GM06990 (cell line): ENCODE results near the gene TMC1.

Experiments used
- DNase-seq: peaks from one replicate; pipeline ENCODE4 v3.0.0-alpha.2; 2011; ENCODE audit not compliant: insufficient read length; ENCODE audit errors: extremely low read depth
- H3K27me3 ChIP-seq: replicated peaks from 2 replicates; pipeline ENCODE4 v1.6.0; 2011; ENCODE audit warnings: low read length; ENCODE audit not compliant: control insufficient read depth, insufficient read depth
- H3K36me3 ChIP-seq: 2 replicates; pipeline ENCODE4 v1.5.1; 2011; ENCODE audit warnings: low read length; ENCODE audit not compliant: control insufficient read depth, insufficient read depth
- H3K4me3 ChIP-seq: replicated peaks from 2 replicates; pipeline ENCODE4 v1.5.1; 2011; ENCODE audit warnings: low read depth, mild to moderate bottlenecking, control low read depth, low read length
- CTCF ChIP-seq: IDR thresholded peaks from 2 replicates; pipeline ENCODE4 v1.5.1; 2011; ENCODE audit warnings: low read length, control low read depth, mild to moderate bottlenecking, inconsistent platforms; ENCODE audit not compliant: insufficient read depth, poor library complexity, severe bottlenecking

The TMC1 gene

DNA sequence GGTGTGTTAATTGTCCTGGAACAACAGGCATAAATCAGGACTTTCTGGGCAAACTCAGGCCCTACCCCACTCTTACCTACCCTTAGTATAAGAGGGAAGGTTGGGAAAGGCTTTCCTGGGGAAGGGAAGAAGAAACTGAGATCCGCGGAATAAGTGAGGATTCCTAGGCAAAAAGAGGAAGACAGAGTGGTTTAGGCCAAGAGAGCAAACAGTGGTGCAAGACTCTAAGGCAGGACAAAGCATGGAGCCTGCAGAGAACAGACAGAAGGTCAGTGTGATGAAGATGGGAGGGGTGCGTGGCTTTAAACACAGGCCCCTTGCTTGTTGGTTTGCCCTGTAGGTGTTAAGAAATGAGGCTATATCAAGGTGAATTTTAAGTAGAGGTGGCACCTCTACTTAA is 69.4 kb downstream of the TMC1 start:
- no peaks in the 10 kb centered on the region for H3K27me3 ChIP-seq
- H3K36me3 ChIP-seq: no peaks in the 10 kb centered on the region
- no peak for DNase-seq
- no peak for TF ChIP-seq CTCF
- no peak overlapping the region for H3K4me3 ChIP-seq

DNA sequence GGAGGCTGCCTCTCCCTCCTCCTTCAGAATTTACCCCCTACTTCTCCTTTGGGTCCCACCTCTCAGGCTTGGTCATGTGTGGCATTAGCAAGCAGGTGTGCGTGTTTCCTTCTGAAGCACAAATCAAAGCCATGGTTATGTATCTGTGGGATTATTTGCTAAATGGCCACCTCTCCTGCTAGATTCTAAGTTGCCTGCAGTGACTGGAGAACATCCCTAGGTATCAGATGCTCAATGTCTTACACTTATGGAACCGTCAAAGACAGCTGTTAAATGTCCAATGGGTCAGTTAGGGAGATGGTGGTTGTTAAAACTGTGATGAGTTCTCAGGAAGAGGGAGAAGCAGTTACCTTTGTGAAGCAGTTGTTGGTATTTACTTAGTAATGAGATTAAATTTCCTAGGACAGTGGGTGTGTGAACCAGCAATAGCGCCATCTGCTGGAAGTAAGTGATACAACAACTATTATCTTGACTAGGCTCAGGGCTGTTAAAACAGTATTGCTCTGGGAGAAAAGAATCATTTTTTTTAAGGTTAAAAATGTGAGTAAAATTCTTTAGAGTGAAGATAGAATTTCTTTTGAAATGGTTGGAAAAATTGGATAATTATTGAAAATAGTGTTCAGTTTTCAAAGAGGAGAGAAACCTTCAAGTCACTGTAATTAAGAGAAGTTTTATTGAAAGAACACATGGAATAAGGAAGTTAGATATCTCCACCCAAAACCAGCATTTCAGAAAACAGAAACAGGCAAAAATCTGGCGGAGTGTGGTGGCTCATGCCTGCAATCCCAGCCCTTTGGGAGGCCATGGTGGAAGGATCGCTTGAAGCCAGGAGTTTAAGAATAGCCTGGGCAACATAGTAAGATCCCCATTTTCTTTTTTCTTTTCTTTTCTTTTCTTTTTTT is 71.3 kb downstream of the TMC1 start:
- TF ChIP-seq CTCF: peak; percentile 55
- Histone ChIP-seq H3K4me3 (no peak overlapping the region), H3K36me3 (no peaks in the 10 kb centered on the region), H3K27me3 (no peaks in the 10 kb centered on the region)
- peak; percentile 15 for DNase-seq

GRCh38 chr9:72596451-72597180 is 75.2 kb downstream of the TMC1 start:
- TF ChIP-seq CTCF: no peak
- DNase-seq: no peak
- no peaks in the 10 kb centered on the region for H3K36me3 ChIP-seq
- H3K27me3 ChIP-seq: no peaks in the 10 kb centered on the region
- H3K4me3 ChIP-seq: no peak overlapping the region

GRCh38 chr9:72597181-72597517 is 75.7 kb downstream of the TMC1 start:
- DNase-seq: no peak
- no peak for TF ChIP-seq CTCF
- H3K36me3 ChIP-seq: no peaks in the 10 kb centered on the region
- no peak overlapping the region for H3K4me3 ChIP-seq
- H3K27me3 ChIP-seq: no peaks in the 10 kb centered on the region

DNA sequence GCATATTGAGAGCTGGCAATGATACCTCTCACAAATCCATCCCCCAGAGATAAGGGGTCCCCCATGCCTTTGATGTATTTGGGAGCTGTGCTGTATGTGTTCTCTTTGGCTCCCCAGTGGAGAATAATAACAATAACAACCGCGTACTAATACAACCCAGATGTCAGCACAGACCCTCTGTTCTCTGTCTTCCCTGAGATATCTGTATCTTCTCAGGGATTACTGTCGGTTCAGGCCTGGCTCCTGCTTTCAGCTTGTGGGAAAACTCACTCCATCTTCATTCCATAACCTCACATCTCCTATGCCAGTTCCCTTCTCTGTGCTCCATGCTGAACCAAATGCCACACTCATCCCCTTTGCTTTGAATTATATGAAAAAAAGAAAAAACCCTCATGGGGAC is 76.2 kb downstream of the TMC1 start:
- no peak for DNase-seq
- no peak for TF ChIP-seq CTCF
- Histone ChIP-seq H3K36me3 (no peaks in the 10 kb centered on the region), H3K27me3 (no peaks in the 10 kb centered on the region), H3K4me3 (no peak overlapping the region)
